HK-2 (cell line): ENCODE measurements around the gene CAMTA1.

Experiments
- DNase-seq: peaks from one replicate; pipeline ENCODE4 v3.0.0-alpha.2; 2018; ENCODE audit not compliant: unreplicated experiment

The CAMTA1 gene

GRCh38 chr1:7721940-7722669 is 936.9 kb downstream of the CAMTA1 start:
- DNase-seq, result no peak

GRCh38 chr1:7722670-7723012 is 937.4 kb downstream of the CAMTA1 start:
- no peak for DNase-seq

GRCh38 chr1:7726623-7727022 is 941.4 kb downstream of the CAMTA1 start:
- no peak for DNase-seq

GRCh38 chr1:7727809-7728471 is 942.7 kb downstream of the CAMTA1 start:
- no peak for DNase-seq

- no peak for DNase-seq
These were observed 944.5 kb downstream of the CAMTA1 start for GRCh38 chr1:7729761-7730160.

- no peak for DNase-seq
These were observed 947.1 kb downstream of the CAMTA1 start for GRCh38 chr1:7732331-7732730.

- no peak for DNase-seq
These were observed 948.0 kb downstream of the CAMTA1 start for GRCh38 chr1:7733276-7733675.

GRCh38 chr1:7738044-7738443 is 952.8 kb downstream of the CAMTA1 start:
- no peak for DNase-seq

GRCh38 chr1:7743346-7743745 is 958.1 kb downstream of the CAMTA1 start:
- no peak for DNase-seq

GRCh38 chr1:7744882-7745281 is 959.6 kb downstream of the CAMTA1 start:
- DNase-seq, result no peak

GRCh38 chr1:7745783-7746182 is 960.5 kb downstream of the CAMTA1 start:
- no peak for DNase-seq

- DNase-seq, result no peak
These were observed 962.4 kb downstream of the CAMTA1 start for GRCh38 chr1:7747605-7748004.

GRCh38 chr1:7749126-7749525 is 963.9 kb downstream of the CAMTA1 start:
- DNase-seq, result no peak

GRCh38 chr1:7751174-7751573 is 965.9 kb downstream of the CAMTA1 start:
- no peak for DNase-seq

- DNase-seq, result peak; percentile 18
These were observed 967.5 kb downstream of the CAMTA1 start for GRCh38 chr1:7752512-7753417.

GRCh38 chr1:7753641-7754040 is 968.4 kb downstream of the CAMTA1 start:
- no peak for DNase-seq

- no peak for DNase-seq
These were observed 969.0 kb downstream of the CAMTA1 start for GRCh38 chr1:7754234-7754633.

GRCh38 chr1:7755448-7755847 is 970.2 kb downstream of the CAMTA1 start:
- DNase-seq, result no peak

- DNase-seq, result no peak
These were observed 975.0 kb downstream of the CAMTA1 start for GRCh38 chr1:7760245-7760644.

- no peak for DNase-seq
These were observed 975.8 kb downstream of the CAMTA1 start for GRCh38 chr1:7761103-7761502.

GRCh38 chr1:7767176-7767575 is 981.9 kb downstream of the CAMTA1 start:
- no peak for DNase-seq

GRCh38 chr1:7768583-7768982 is 983.3 kb downstream of the CAMTA1 start:
- no peak for DNase-seq
